Measurements from ENCODE around the gene WFDC5.
"Not testable (repeated sequence)": the region's sequence is repeated elsewhere in the genome, so short reads cannot be mapped to it uniquely, and the experiment has no call there.

WFDC5 gene

GRCh38 chr20:45153752-45154151, 38.8 kb upstream of the WFDC5 start:
- in situ Hi-C loops (cut with HindIII; ENCODE audit: low sequenced_read_pairs) = no loop called here
- no peak for DNase-seq (ENCODE audit: low read depth)

GRCh38 chr20:45153147-45153546, 38.2 kb upstream of the WFDC5 start:
- TF ChIP-seq CTCF (IDR thresholded peaks at IDR 0.05; ENCODE audit: low read depth, low read length, missing control alignments) = no peak
- H3K4me3 ChIP-seq (ENCODE audit: low read depth, low read length) = no peak overlapping the region
- no peak for DNase-seq (ENCODE audit: low read depth)
- in situ Hi-C loops (cut with HindIII; ENCODE audit: low sequenced_read_pairs) = no loop called here

More at GRCh38 chr20:45153752-45154151, 38.8 kb upstream of the WFDC5 start:
- no peak for TF ChIP-seq CTCF (IDR thresholded peaks at IDR 0.05; ENCODE audit: low read depth, low read length, missing control alignments)
- no peak overlapping the region for H3K4me3 ChIP-seq (ENCODE audit: low read depth, low read length)

GRCh38 chr20:45152405-45152804, 37.4 kb upstream of the WFDC5 start:
- H3K4me3 ChIP-seq (ENCODE audit: low read depth, low read length) = no peak overlapping the region
- no peak for TF ChIP-seq CTCF (IDR thresholded peaks at IDR 0.05; ENCODE audit: low read depth, low read length, missing control alignments)
- in situ Hi-C loops (cut with HindIII; ENCODE audit: low sequenced_read_pairs) = no loop called here

GRCh38 chr20:45149062-45149461, 34.1 kb upstream of the WFDC5 start:
- H3K4me3 ChIP-seq (ENCODE audit: low read depth, low read length) = no peak overlapping the region
- no peak for DNase-seq (ENCODE audit: low read depth)
- TF ChIP-seq CTCF (IDR thresholded peaks at IDR 0.05; ENCODE audit: low read depth, low read length, missing control alignments) = no peak
- in situ Hi-C loops (cut with HindIII; ENCODE audit: low sequenced_read_pairs) = no loop called here

More at GRCh38 chr20:45152405-45152804, 37.4 kb upstream of the WFDC5 start:
- DNase-seq (ENCODE audit: low read depth) = no peak

GRCh38 chr20:45140836-45141235, 25.9 kb upstream of the WFDC5 start:
- DNase-seq (ENCODE audit: low read depth) = no peak
- H3K4me3 ChIP-seq (ENCODE audit: low read depth, low read length) = no peak overlapping the region
- in situ Hi-C loops (cut with HindIII; ENCODE audit: low sequenced_read_pairs) = no loop called here
- no peak for TF ChIP-seq CTCF (IDR thresholded peaks at IDR 0.05; ENCODE audit: low read depth, low read length, missing control alignments)

- H3K4me3 ChIP-seq (ENCODE audit: low read depth, low read length); DNase-seq (ENCODE audit: low read depth); in situ Hi-C loops (cut with HindIII; ENCODE audit: low sequenced_read_pairs): not testable (repeated sequence)
Measured at GRCh38 chr20:45139733-45140375, 24.9 kb upstream of the WFDC5 start.

GRCh38 chr20:45138561-45139300, 23.8 kb upstream of the WFDC5 start:
- DNase-seq (ENCODE audit: low read depth) = no peak
- TF ChIP-seq CTCF (IDR thresholded peaks at IDR 0.05; ENCODE audit: low read depth, low read length, missing control alignments) = peak; percentile 53
- in situ Hi-C loops (cut with HindIII; ENCODE audit: low sequenced_read_pairs) = no loop called here
- no peak overlapping the region for H3K4me3 ChIP-seq (ENCODE audit: low read depth, low read length)

Data from astrocyte of the cerebellum (primary cell).